ENCODE results near the gene DHX16. TPM values are rescaled to one million over a fixed set of nuclear protein-coding genes. Genes with fewer than 3 reads are reported as not detected.

DHX16 gene
- total RNA-seq, 1 experiment from 2014 or later: 40.6 TPM

DNA sequence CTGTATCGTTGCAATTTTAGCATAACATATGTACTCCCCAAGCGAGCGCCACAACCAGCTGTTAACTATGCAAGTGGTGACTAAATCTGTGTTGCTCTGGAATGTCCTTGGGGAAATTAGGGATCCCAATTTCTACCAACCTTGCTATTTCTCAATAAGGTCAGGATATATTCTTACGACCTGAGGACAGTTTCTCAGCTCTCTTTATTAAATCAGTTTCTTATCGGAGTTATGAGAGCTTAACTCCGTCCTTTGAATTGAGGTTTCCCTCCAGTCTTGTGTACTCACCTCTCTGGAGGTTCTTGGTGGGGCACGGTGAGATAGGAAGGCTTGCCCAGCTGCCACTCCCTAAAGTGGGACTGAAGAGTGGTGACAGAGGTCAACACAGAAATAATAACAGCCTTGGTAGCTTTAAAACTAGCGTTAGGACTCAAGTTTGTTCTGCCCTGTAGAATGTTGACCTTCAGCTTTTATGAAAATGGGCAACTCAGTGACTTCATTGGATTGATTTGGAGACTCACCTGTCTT is 54.5 kb downstream of the DHX16 start:
- Histone ChIP-seq H3K9me3 (no peaks in the 10 kb centered on the region), H3K36me3 (ENCODE audit: control insufficient read depth, insufficient read depth, low read length) (peaks cover 2% of the 10 kb centered on the region; the same call in 1 of the 2 replicates), H3K4me3 (ENCODE audit: low read depth, low read length) (peak overlapping the region; percentile 45), H3K4me1 (no peaks in the 10 kb centered on the region), H3K27me3 (replicated peaks; ENCODE audit: control insufficient read depth, insufficient read depth, low read length) (no peaks in the 10 kb centered on the region)
- intact Hi-C loops (cut with micrococcal nuclease; ENCODE audit: unreplicated experiment): no loop called here
- H3K4me1 Mint-ChIP-seq (ENCODE audit: low read depth, unreplicated experiment): peaks cover 20% of the 10 kb centered on the region
- ChIA-PET POLR2A (interaction anchor here (0.6 to 1.3 kb wide), 3 partner anchors 8 to 99 kb away, joined by 3 to 4 read pairs (median 3); partner anchors contain the start of genes ABCF1 and MDC1), CTCF (interaction anchor here (0.7 kb wide), 1 partner anchor 54 kb away, joined by 3 read pairs; the partner anchor contains the start of gene DHX16)
- H3K4me3 Mint-ChIP-seq (ENCODE audit: unreplicated experiment): peak overlapping the region; percentile 78
- BruUV-seq (replicated peaks): no TSS peak
- TF ChIP-seq, protein P1, sequence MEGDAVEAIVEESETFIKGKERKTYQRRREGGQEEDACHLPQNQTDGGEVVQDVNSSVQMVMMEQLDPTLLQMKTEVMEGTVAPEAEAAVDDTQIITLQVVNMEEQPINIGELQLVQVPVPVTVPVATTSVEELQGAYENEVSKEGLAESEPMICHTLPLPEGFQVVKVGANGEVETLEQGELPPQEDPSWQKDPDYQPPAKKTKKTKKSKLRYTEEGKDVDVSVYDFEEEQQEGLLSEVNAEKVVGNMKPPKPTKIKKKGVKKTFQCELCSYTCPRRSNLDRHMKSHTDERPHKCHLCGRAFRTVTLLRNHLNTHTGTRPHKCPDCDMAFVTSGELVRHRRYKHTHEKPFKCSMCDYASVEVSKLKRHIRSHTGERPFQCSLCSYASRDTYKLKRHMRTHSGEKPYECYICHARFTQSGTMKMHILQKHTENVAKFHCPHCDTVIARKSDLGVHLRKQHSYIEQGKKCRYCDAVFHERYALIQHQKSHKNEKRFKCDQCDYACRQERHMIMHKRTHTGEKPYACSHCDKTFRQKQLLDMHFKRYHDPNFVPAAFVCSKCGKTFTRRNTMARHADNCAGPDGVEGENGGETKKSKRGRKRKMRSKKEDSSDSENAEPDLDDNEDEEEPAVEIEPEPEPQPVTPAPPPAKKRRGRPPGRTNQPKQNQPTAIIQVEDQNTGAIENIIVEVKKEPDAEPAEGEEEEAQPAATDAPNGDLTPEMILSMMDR (IDR thresholded peaks at IDR 0.05; ENCODE audit: insufficient read depth in 1 of 2, low read depth in 1 of 2, low read length in 1 of 2, severe bottlenecking in 1 of 2, unreplicated experiment in 1 of 2): no peak
- peaks cover 85% of the 10 kb centered on the region for H3K36me3 Mint-ChIP-seq (ENCODE audit: insufficient read depth, unreplicated experiment)
- no peak for DNase-seq
- H3K27me3 Mint-ChIP-seq (ENCODE audit: insufficient read depth, unreplicated experiment): peaks cover 6% of the 10 kb centered on the region
- H3K9me3 Mint-ChIP-seq (ENCODE audit: unreplicated experiment): no peaks in the 10 kb centered on the region
- peak overlapping the region; percentile 96 for H3K27ac Mint-ChIP-seq (ENCODE audit: unreplicated experiment)

GRCh38 chr6:30617565-30618269 is 55.1 kb downstream of the DHX16 start, which contains the start of gene MRPS18B:
Gene MRPS18B, plus strand, starts transcription at chr6:30617840. Its CDS starts 26 bp downstream, at chr6:30617866.
- BruUV-seq (replicated peaks): TSS peak; percentile 76
- Mint-ChIP-seq H3K36me3 (ENCODE audit: insufficient read depth, unreplicated experiment) (peaks cover 80% of the 10 kb centered on the region), H3K27me3 (ENCODE audit: insufficient read depth, unreplicated experiment) (peaks cover 6% of the 10 kb centered on the region), H3K27ac (ENCODE audit: unreplicated experiment) (peak within 1 kb of the TSS; percentile 96), H3K9me3 (ENCODE audit: unreplicated experiment) (no peaks in the 10 kb centered on the region), H3K4me1 (ENCODE audit: low read depth, unreplicated experiment) (peaks cover 22% of the 10 kb centered on the region), H3K4me3 (ENCODE audit: unreplicated experiment) (peak within 1 kb of the TSS; percentile 78)
- H3K4me3 ChIP-seq (ENCODE audit: low read depth, low read length): peak within 1 kb of the TSS; percentile 77
- ChIA-PET CTCF (interaction anchor here (0.6 to 0.7 kb wide), 2 partner anchors 33 to 55 kb away, joined by 3 read pairs; partner anchors contain the start of gene DHX16), POLR2A (interaction anchor here (0.5 to 1.3 kb wide), 5 partner anchors 8 to 100 kb away, joined by 3 to 9 read pairs (median 3); partner anchors contain the start of genes ABCF1 and MDC1)
- H3K36me3 ChIP-seq (ENCODE audit: control insufficient read depth, insufficient read depth, low read length): peaks cover 2% of the 10 kb centered on the region; the same call in 1 of the 2 replicates
- no peaks in the 10 kb centered on the region for H3K9me3 ChIP-seq
- DNase-seq: peak; percentile 95 to 97
- H3K27me3 ChIP-seq (replicated peaks; ENCODE audit: control insufficient read depth, insufficient read depth, low read length): no peaks in the 10 kb centered on the region
- TF ChIP-seq, protein P1 (IDR thresholded peaks at IDR 0.05; ENCODE audit: insufficient read depth in 1 of 2, low read depth in 1 of 2, low read length in 1 of 2, severe bottlenecking in 1 of 2, unreplicated experiment in 1 of 2): no peak
- H3K4me1 ChIP-seq: no peaks in the 10 kb centered on the region
- intact Hi-C loops (cut with micrococcal nuclease; ENCODE audit: unreplicated experiment): loop anchor here (1.0 to 2.0 kb wide), 5 partner anchors 9 to 103 kb away; partner anchors contain the start of genes ATAT1, C6orf136, GNL1 and PRR3

Measured in Caco-2 (cell line).